ENCODE measurements around the gene ZNF518A.

DNA sequence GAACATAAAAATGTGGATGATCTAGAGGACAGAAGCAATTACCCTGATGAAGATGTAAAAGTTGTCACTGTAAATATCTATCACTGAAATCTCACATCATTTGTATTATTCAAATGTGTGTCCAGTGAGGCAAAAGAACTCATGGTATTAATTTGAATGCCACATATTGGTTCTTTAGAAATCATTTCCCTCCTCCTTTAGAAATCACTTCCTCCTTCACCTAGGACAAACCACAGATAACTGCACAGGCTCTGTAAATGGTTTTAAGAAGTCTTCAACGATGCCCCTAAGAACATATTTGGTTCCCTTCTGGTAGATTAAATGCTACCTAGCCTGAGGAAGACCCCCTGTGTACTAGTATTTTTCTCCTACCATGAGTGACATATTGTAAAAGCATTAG, 33.1 kb upstream of the ZNF518A start:
- TF ChIP-seq, protein P1, sequence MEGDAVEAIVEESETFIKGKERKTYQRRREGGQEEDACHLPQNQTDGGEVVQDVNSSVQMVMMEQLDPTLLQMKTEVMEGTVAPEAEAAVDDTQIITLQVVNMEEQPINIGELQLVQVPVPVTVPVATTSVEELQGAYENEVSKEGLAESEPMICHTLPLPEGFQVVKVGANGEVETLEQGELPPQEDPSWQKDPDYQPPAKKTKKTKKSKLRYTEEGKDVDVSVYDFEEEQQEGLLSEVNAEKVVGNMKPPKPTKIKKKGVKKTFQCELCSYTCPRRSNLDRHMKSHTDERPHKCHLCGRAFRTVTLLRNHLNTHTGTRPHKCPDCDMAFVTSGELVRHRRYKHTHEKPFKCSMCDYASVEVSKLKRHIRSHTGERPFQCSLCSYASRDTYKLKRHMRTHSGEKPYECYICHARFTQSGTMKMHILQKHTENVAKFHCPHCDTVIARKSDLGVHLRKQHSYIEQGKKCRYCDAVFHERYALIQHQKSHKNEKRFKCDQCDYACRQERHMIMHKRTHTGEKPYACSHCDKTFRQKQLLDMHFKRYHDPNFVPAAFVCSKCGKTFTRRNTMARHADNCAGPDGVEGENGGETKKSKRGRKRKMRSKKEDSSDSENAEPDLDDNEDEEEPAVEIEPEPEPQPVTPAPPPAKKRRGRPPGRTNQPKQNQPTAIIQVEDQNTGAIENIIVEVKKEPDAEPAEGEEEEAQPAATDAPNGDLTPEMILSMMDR (conservative IDR thresholded peaks at IDR 0.05), result no peak
- TF ChIP-seq EZH2 (IDR thresholded peaks at IDR 0.05; ENCODE audit: low read depth), result no peak
